ENCODE data around the gene NCAPH2.

Gene NCAPH2

GRCh38 chr22:50507991-50508884 is at the start of gene NCAPH2:
Gene NCAPH2 (plus strand): TSS chr22:50508224. CDS start chr22:50508338, 114 bp downstream.
- TF ChIP-seq CTCF (IDR thresholded peaks at IDR 0.05; ENCODE audit: low read depth, low read length), result no peak
- in situ Hi-C loops (cut with HindIII; ENCODE audit: low sequenced_read_pairs), result no loop called here
- DNase-seq (ENCODE audit: low read depth, low spot score), result peak; percentile 98
- peak within 1 kb of the TSS; percentile 98 for H3K4me3 ChIP-seq (ENCODE audit: low read depth, low read length)

- no peak for DNase-seq (ENCODE audit: low read depth, low spot score)
- TF ChIP-seq CTCF (IDR thresholded peaks at IDR 0.05; ENCODE audit: low read depth, low read length), result no peak
- in situ Hi-C loops (cut with HindIII; ENCODE audit: low sequenced_read_pairs), result no loop called here
- no peak overlapping the region for H3K4me3 ChIP-seq (ENCODE audit: low read depth, low read length)
Observed at GRCh38 chr22:50459016-50459415, 49.0 kb upstream of the NCAPH2 start.

- DNase-seq (ENCODE audit: low read depth, low spot score), result no peak
- no peak overlapping the region for H3K4me3 ChIP-seq (ENCODE audit: low read depth, low read length)
- in situ Hi-C loops (cut with HindIII; ENCODE audit: low sequenced_read_pairs), result no loop called here
- no peak for TF ChIP-seq CTCF (IDR thresholded peaks at IDR 0.05; ENCODE audit: low read depth, low read length)
Observed at GRCh38 chr22:50459496-50460140, 48.4 kb upstream of the NCAPH2 start.

GRCh38 chr22:50460938-50461337 is 47.1 kb upstream of the NCAPH2 start:
- no peak overlapping the region for H3K4me3 ChIP-seq (ENCODE audit: low read depth, low read length)
- DNase-seq (ENCODE audit: low read depth, low spot score), result no peak
- TF ChIP-seq CTCF (IDR thresholded peaks at IDR 0.05; ENCODE audit: low read depth, low read length), result no peak
- in situ Hi-C loops (cut with HindIII; ENCODE audit: low sequenced_read_pairs), result no loop called here

- in situ Hi-C loops (cut with HindIII; ENCODE audit: low sequenced_read_pairs), result no loop called here
- H3K4me3 ChIP-seq (ENCODE audit: low read depth, low read length), result no peak overlapping the region
- TF ChIP-seq CTCF (IDR thresholded peaks at IDR 0.05; ENCODE audit: low read depth, low read length), result no peak
- DNase-seq (ENCODE audit: low read depth, low spot score), result no peak
Observed at GRCh38 chr22:50461536-50461935, 46.5 kb upstream of the NCAPH2 start.

- in situ Hi-C loops (cut with HindIII; ENCODE audit: low sequenced_read_pairs), result no loop called here
- DNase-seq (ENCODE audit: low read depth, low spot score), result no peak
- no peak overlapping the region for H3K4me3 ChIP-seq (ENCODE audit: low read depth, low read length)
- TF ChIP-seq CTCF (IDR thresholded peaks at IDR 0.05; ENCODE audit: low read depth, low read length), result no peak
Observed at GRCh38 chr22:50461979-50462540, 46.0 kb upstream of the NCAPH2 start.
